WTC11 (cell line): Measurements from ENCODE around the gene SELENOW.

ENCODE experiments used
- ATF1 ChIP-seq: sonication (generic); formaldehyde crosslinking; IDR thresholded peaks from 2 replicates; pipeline ENCODE4 v1.8.1; 2023; ENCODE audit warnings: mild to moderate bottlenecking, moderate library complexity, missing genetic modification reagents
- ATF2 ChIP-seq: sonication (generic); formaldehyde crosslinking; IDR thresholded peaks from 2 replicates; pipeline ENCODE4 v1.8.1; 2022; ENCODE audit warnings: low read depth, missing genetic modification reagents, borderline replicate concordance
- FOXJ3 ChIP-seq: sonication (generic); formaldehyde crosslinking; IDR thresholded peaks from 2 replicates; pipeline ENCODE4 v1.9.0; 2021; ENCODE audit warnings: missing genetic modification reagents, mild to moderate bottlenecking, borderline replicate concordance
- IRF1 ChIP-seq: sonication (generic); formaldehyde crosslinking; IDR thresholded peaks from 2 replicates; pipeline ENCODE4 v1.8.0; 2023; ENCODE audit warnings: missing genetic modification reagents
- MAX ChIP-seq: sonication (generic); formaldehyde crosslinking; IDR thresholded peaks from 2 replicates; pipeline ENCODE4 v1.8.0; 2022; ENCODE audit warnings: mild to moderate bottlenecking, missing genetic modification reagents
- MYBL2 ChIP-seq: sonication (generic); formaldehyde crosslinking; IDR thresholded peaks from 2 replicates; pipeline ENCODE4 v1.8.1; 2023; ENCODE audit warnings: mild to moderate bottlenecking, moderate library complexity, missing genetic modification reagents
- NFATC4 ChIP-seq: fragments of 250-450 bp; sonication (Bioruptor Pico); IDR thresholded peaks from 2 replicates; pipeline ENCODE4 v1.9.0; 2021; ENCODE audit warnings: mild to moderate bottlenecking
- NR2C2 ChIP-seq: sonication (generic); formaldehyde crosslinking; IDR thresholded peaks from 2 replicates; pipeline ENCODE4 v1.8.0; 2022; ENCODE audit warnings: mild to moderate bottlenecking, missing genetic modification reagents
- TEAD4 ChIP-seq: sonication (generic); formaldehyde crosslinking; IDR thresholded peaks from 2 replicates; pipeline ENCODE4 v1.8.0; 2022; ENCODE audit warnings: mild to moderate bottlenecking, missing genetic modification reagents
- ZNF425 ChIP-seq: fragments of 250-450 bp; sonication (Bioruptor Pico); conservative IDR thresholded peaks from 2 replicates; pipeline ENCODE4 v1.9.0; 2021; ENCODE audit warnings: mild to moderate bottlenecking
- TF ChIP-seq, protein P1 (sequence below): fragments of 200-600 bp; IDR thresholded peaks from 2 replicates; pipeline ENCODE4 v1.8.0; 2022; ENCODE audit warnings: antibody characterized with exemption

DNA sequence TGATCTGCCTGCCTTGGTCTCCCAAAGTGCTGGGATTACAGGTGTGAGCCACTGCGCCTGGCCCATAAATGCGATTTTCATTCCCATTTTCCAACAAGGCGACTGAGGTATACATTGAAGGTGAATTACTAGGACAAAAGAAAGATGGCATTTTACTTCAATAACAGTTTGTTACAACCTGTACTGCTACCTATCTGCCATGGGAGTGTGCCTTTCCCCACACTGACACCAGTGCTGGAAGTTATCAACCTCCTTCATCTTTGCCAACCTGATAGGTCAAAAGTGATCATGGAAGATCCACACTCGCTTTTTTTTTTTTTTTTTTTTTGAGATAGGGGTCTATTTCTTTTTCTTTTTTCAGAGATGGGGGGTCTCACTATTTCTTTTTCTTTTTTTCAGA is 54.2 kb downstream of the SELENOW start:
- no peak for TF ChIP-seq NR2C2 (CRISPR knock-in tag)
- TF ChIP-seq FOXJ3 (CRISPR knock-in tag) = no peak
- TF ChIP-seq, protein P1, sequence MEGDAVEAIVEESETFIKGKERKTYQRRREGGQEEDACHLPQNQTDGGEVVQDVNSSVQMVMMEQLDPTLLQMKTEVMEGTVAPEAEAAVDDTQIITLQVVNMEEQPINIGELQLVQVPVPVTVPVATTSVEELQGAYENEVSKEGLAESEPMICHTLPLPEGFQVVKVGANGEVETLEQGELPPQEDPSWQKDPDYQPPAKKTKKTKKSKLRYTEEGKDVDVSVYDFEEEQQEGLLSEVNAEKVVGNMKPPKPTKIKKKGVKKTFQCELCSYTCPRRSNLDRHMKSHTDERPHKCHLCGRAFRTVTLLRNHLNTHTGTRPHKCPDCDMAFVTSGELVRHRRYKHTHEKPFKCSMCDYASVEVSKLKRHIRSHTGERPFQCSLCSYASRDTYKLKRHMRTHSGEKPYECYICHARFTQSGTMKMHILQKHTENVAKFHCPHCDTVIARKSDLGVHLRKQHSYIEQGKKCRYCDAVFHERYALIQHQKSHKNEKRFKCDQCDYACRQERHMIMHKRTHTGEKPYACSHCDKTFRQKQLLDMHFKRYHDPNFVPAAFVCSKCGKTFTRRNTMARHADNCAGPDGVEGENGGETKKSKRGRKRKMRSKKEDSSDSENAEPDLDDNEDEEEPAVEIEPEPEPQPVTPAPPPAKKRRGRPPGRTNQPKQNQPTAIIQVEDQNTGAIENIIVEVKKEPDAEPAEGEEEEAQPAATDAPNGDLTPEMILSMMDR = no peak
- no peak for TF ChIP-seq ATF2 (CRISPR knock-in tag)
- TF ChIP-seq MYBL2 (CRISPR knock-in tag) = no peak
- TF ChIP-seq TEAD4 (CRISPR knock-in tag) = no peak
- TF ChIP-seq ATF1 (CRISPR knock-in tag) = no peak
- no peak for TF ChIP-seq MAX
- TF ChIP-seq IRF1 (CRISPR knock-in tag) = no peak
- TF ChIP-seq NFATC4 = no peak
- no peak for TF ChIP-seq ZNF425
